ENCODE data around the gene CELSR1. TPM values are rescaled to one million over a fixed set of nuclear protein-coding genes. Genes with fewer than 3 reads are reported as not detected.

The CELSR1 gene
- total RNA-seq, 2 experiments from 2014 or later: 3.7 to 5.2 TPM

GRCh38 chr22:46351131-46351735 is 186.2 kb downstream of the CELSR1 start:
- Histone ChIP-seq H3K79me2 (ENCODE audit: insufficient read depth, low read depth, low read length) (no peaks in the 10 kb centered on the region), H3K4me3 (ENCODE audit: low read depth, low read length, poor library complexity, severe bottlenecking) (no peak overlapping the region), H3K4me1 (ENCODE audit: insufficient read depth, low read length, poor library complexity, severe bottlenecking) (no peaks in the 10 kb centered on the region), H3K9me2 (ENCODE audit: insufficient read depth, low read length) (no peaks in the 10 kb centered on the region), H3K9me3 (ENCODE audit: low read length) (no peaks in the 10 kb centered on the region), H2AFZ (ENCODE audit: low read length) (no peak overlapping the region), H3K36me3 (ENCODE audit: insufficient read depth, low read length) (peaks cover 93% of the 10 kb centered on the region), H3K4me2 (ENCODE audit: low read length) (no peak overlapping the region), H4K20me1 (ENCODE audit: insufficient read depth, low read length) (0 out of 2 replicates have a peak, but pooled peaks cover 6% of the 10 kb centered on the region), H3K27ac (ENCODE audit: low read depth, low read length, poor library complexity, severe bottlenecking) (no peak overlapping the region)
- TF ChIP-seq EZH2phosphoT487 (IDR thresholded peaks at IDR 0.05; ENCODE audit: borderline replicate concordance, low read depth, low read length): no peak
- no peak for TF ChIP-seq CTCF (conservative IDR thresholded peaks at IDR 0.05; ENCODE audit: low read length)
- intact Hi-C loops (cut with micrococcal nuclease; ENCODE audit: unreplicated experiment): no loop called here
- no TSS peak for BruUV-seq (replicated peaks)
- POLR2A ChIA-PET: no interaction called here
- DNase-seq (ENCODE audit: low spot score): no peak
- CTCF ChIA-PET (ENCODE audit: unreplicated experiment): no interaction called here

GRCh38 chr22:46350646-46351045 is 186.8 kb downstream of the CELSR1 start:
- intact Hi-C loops (cut with micrococcal nuclease; ENCODE audit: unreplicated experiment): no loop called here
- no peak for DNase-seq (ENCODE audit: low spot score)
- BruUV-seq (replicated peaks): no TSS peak
- Histone ChIP-seq H3K9me2 (ENCODE audit: insufficient read depth, low read length) (no peaks in the 10 kb centered on the region), H3K79me2 (ENCODE audit: insufficient read depth, low read depth, low read length) (no peaks in the 10 kb centered on the region), H3K4me1 (ENCODE audit: insufficient read depth, low read length, poor library complexity, severe bottlenecking) (no peaks in the 10 kb centered on the region), H3K9me3 (ENCODE audit: low read length) (no peaks in the 10 kb centered on the region), H3K4me3 (ENCODE audit: low read depth, low read length, poor library complexity, severe bottlenecking) (no peak overlapping the region), H4K20me1 (ENCODE audit: insufficient read depth, low read length) (0 out of 2 replicates have a peak, but pooled peaks cover 6% of the 10 kb centered on the region), H3K4me2 (ENCODE audit: low read length) (no peak overlapping the region), H3K27ac (ENCODE audit: low read depth, low read length, poor library complexity, severe bottlenecking) (no peak overlapping the region), H2AFZ (ENCODE audit: low read length) (no peak overlapping the region), H3K36me3 (ENCODE audit: insufficient read depth, low read length) (peaks cover 93% of the 10 kb centered on the region)
- POLR2A ChIA-PET: no interaction called here
- CTCF ChIA-PET (ENCODE audit: unreplicated experiment): no interaction called here
- TF ChIP-seq EZH2phosphoT487 (IDR thresholded peaks at IDR 0.05; ENCODE audit: borderline replicate concordance, low read depth, low read length): no peak
- TF ChIP-seq CTCF (conservative IDR thresholded peaks at IDR 0.05; ENCODE audit: low read length): no peak

GRCh38 chr22:46350121-46350520 is 187.3 kb downstream of the CELSR1 start:
- TF ChIP-seq CTCF (conservative IDR thresholded peaks at IDR 0.05; ENCODE audit: low read length) (no peak), EZH2phosphoT487 (IDR thresholded peaks at IDR 0.05; ENCODE audit: borderline replicate concordance, low read depth, low read length) (no peak)
- Histone ChIP-seq H3K27ac (ENCODE audit: low read depth, low read length, poor library complexity, severe bottlenecking) (no peak overlapping the region), H3K36me3 (ENCODE audit: insufficient read depth, low read length) (peaks cover 93% of the 10 kb centered on the region), H3K4me1 (ENCODE audit: insufficient read depth, low read length, poor library complexity, severe bottlenecking) (no peaks in the 10 kb centered on the region), H3K79me2 (ENCODE audit: insufficient read depth, low read depth, low read length) (no peaks in the 10 kb centered on the region), H3K4me2 (ENCODE audit: low read length) (no peak overlapping the region), H2AFZ (ENCODE audit: low read length) (no peak overlapping the region), H4K20me1 (ENCODE audit: insufficient read depth, low read length) (0 out of 2 replicates have a peak, but pooled peaks cover 6% of the 10 kb centered on the region), H3K9me3 (ENCODE audit: low read length) (no peaks in the 10 kb centered on the region), H3K4me3 (ENCODE audit: low read depth, low read length, poor library complexity, severe bottlenecking) (no peak overlapping the region), H3K9me2 (ENCODE audit: insufficient read depth, low read length) (no peaks in the 10 kb centered on the region)
- no TSS peak for BruUV-seq (replicated peaks)
- intact Hi-C loops (cut with micrococcal nuclease; ENCODE audit: unreplicated experiment): no loop called here
- ChIA-PET CTCF (ENCODE audit: unreplicated experiment) (no interaction called here), POLR2A (interaction anchor here (0.6 kb wide), 1 partner anchor 97 kb away, joined by 4 read pairs; no protein-coding TSS in a partner anchor)
- DNase-seq (ENCODE audit: low spot score): no peak

Measured in OCI-LY7 (cell line).